Transverse colon (tissue), 4 donors: ENCODE measurements around the gene SLC39A12.

Experiments
- CTCF ChIP-seq, 5 experiments: fragments of 200-600 bp in 3 of 5; fragments of 450-650 bp in 2 of 5; sonication (generic) in 3 of 5; IDR thresholded peaks; 1 replicate in 2 of 5; 2 replicates in 3 of 5; pipeline ENCODE4 v1.5.1; 2016 to 2017; ENCODE audit warnings: antibody characterized with exemption in 5 of 5, inconsistent platforms in 3 of 5, mild to moderate bottlenecking in 2 of 5, moderate library complexity in 1 of 5
- POLR2AphosphoS5 ChIP-seq, 3 donors: sonication (generic); formaldehyde crosslinking; IDR thresholded peaks; one replicate each; pipeline ENCODE4 v1.6.1; 2016; ENCODE audit warnings: antibody characterized with exemption in 3 of 3

DNA sequence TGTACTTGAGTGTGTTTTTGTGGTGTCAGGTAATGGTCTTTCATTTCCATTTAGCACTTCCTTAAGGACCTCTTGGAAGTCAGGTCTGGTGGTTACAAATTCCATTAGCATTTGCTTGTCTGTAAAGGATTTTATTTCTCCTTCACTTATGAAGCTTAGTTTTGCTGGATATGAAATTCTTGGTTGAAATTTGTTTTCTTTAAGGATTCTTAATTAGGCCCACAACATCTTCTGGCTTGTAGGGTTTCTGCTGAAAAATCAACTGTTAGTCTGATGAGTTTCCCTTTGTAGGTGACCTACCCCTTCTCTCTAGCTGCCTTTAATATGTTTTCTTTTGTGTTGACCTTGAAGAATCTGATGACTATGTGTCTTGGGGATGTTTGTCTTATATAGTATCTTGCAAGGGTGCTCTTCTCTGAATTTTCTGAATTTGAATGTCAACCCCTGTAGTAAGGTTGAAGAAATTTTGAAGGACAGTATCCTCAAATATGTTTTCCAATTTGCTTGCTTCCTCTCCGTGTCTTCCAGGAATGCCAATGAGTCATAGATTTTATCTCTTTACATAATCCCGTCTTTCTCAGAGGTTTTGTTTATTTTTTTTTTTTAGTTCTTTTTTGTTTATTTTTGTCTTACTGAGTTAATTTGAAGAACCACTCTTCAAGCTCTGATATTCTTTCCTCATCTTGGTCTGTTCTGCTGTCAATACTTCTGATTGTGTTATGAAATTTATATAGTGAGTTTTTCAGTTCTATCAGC is 70.2 kb downstream of the SLC39A12 start:
- TF ChIP-seq CTCF (IDR thresholded peaks at IDR 0.05) = no peak
- no peak for TF ChIP-seq POLR2AphosphoS5 (IDR thresholded peaks at IDR 0.05)
